GM21717 (cell line): ENCODE results near the gene ROBO2.

Source experiments
- ATAC-seq: cut with Tn5 transposase; IDR thresholded peaks from one replicate; pipeline ENCODE4 v1.9.1; 2021; ENCODE audit warnings: mild to moderate bottlenecking, moderate library complexity; ENCODE audit not compliant: unreplicated experiment

ROBO2 gene

GRCh38 chr3:77539677-77540076 is 499.8 kb downstream of the ROBO2 start:
- ATAC-seq = no peak

DNA sequence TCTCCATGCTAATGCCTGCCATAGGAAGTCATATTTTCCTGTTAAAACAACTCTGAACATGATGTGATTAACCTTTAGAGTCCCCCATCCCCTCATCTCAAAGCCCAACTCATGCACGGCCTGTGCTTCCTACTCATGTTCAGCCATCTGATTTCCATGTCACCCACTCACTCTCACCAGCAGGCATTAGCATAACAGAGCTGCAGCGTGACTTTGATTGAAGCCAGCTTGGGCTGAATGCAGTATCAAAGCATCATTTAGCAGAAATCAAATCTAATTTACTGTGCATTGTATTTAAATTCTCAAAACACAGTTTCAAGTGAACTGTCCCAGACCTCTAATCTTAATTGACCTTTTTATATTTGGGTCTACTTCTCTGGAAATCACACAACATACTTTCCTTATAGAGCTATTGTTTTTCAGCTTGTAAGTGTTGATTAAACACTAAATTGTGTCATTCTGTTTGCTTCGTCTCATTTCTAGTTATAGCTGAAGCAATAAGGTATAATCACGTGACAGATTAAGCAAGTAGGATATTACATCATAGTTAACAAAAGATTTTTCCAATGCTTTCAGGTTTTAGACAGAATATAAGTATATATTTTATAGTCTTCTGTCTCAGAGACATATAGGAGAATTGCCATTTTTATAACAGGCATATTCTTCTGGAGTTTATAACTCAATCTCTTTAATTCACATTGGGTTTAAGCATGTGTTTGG is 501.5 kb downstream of the ROBO2 start:
- ATAC-seq = no peak

DNA sequence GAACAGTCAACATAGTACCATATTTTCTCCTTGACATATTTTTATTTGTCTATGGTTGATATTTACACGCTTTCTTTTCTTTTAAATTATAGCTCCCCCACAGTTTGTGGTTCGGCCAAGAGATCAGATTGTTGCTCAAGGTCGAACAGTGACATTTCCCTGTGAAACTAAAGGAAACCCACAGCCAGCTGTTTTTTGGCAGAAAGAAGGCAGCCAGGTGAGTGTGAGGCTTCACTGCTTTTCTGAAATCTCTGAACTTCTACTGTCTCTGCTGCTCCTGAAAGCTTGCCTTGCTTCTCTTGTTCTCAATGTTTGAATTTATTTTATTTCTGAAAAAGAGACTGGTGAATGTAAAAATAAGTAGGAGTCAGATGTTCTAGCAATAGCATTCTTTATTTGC is 506.3 kb downstream of the ROBO2 start:
- ATAC-seq = no peak

DNA sequence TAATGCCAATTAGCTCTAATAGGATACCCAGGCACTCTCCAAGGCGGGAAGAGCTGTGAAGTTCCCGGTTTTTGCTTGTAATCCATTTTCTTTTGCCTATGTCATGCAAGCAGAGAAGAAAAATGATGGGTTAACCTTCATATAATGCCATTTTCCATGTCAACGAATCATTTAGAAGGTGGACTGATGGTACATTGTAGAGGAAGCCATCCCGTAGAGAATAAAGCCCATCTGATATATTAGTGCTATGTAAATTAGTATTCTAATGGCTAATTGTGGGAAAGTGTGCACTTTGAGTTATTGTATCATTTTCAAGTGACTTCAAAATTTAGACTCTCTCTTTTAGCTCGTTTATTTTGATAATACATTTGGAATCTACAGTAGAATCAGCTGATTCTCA is 509.1 kb downstream of the ROBO2 start:
- ATAC-seq = no peak

DNA sequence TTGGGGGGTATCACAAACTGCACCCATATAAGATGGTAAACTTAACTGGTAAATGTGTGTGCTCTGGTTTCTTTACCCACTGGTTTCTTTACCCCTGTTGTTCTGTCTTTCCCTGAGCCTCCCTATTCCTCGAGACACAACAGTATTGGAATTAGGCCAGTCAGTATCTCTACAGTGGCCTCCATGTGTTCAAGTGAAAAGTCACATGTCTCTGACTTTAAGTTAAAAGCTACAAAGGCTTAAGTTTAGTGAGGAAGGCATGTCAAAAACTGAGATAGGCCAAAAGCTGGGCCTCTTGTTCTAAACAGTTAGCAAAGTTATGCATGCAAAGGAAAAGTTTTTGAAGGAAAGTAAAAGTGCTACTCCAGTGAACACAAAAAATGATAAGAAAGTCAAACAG is 513.3 kb downstream of the ROBO2 start:
- no peak for ATAC-seq

DNA sequence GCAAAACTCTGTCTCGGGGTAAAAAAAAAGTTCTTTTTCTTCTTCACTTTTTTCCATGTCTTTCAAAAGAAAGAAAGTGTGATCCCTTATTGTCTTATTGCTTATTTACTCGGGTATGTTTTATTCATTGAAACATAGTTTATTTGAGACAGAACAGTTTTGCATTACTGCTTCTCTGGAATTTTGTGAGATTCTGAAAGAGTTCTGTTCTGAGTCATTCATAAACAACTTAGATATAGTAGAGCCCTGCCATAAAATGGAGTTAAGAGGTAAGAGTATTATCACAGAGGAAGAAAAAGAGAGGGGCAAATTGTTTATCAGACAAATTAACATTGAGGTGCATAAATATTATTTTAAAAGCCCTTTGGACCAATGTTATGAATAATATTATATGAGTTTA is 522.2 kb downstream of the ROBO2 start:
- no peak for ATAC-seq

DNA sequence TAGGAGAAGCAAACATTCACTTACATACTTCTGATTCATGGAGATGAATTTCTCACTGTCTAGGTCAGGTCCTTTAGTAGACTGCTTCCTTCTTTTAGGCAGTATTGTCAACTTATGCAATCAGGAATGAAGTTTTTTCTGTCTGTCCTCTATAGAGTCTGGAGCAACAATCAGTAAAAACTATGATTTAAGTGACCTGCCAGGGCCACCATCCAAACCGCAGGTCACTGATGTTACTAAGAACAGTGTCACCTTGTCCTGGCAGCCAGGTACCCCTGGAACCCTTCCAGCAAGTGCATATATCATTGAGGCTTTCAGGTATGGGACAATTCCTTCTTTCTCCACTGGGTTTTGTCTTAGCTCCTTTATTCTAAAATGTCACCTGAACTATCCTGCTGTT is 523.1 kb downstream of the ROBO2 start:
- ATAC-seq = no peak

GRCh38 chr3:77566055-77566454 is 526.2 kb downstream of the ROBO2 start:
- ATAC-seq = no peak

DNA sequence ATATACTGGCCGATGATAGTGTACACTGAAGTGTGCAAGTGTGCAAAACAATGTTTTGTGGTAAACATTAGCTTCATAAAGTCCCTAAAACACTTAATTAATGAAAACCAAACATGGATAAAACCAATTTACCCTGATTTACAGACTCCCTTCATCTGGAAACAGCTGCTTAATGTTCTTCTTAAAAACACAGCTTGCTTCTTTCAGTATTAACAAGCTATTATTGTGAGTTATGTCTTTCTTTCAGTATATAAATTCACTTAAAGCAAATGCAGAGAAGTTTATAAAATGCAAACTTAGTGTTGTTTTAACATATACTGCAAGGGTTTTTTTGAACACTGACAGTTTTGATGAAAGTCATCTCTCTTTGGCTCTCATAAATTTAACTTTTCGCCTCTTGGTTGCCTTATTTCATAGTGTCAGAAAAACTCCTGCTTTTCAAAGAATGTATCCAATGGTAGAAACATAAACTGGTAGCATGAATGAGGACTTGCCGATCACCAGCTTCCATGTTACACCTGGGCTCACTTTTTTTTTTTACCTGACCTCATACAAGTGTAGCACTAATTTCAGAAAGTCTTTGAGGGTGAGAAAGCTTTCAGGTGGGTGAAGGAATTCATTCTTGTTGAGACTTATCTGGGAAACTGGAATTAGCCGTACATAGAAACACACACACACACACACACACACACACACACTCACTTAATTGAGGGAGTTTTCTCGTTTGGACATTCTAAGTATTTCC is 532.2 kb downstream of the ROBO2 start:
- no peak for ATAC-seq

DNA sequence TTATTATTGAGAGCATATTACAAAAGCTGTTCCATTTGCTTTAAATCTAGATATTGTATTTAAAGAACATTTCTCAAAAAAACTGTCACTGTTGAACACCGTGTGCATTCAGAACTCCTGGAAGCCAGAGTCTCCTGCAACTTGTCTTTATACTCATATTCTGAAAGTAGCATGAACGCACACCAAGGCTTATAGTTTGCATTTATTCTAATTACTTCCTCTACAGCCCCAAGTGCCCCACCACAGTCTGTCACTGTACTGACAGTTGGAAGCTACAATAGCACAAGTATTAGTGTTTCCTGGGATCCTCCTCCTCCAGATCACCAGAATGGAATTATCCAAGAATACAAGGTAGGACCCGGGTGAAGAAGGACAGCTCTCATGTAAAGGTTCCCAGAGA is 537.4 kb downstream of the ROBO2 start:
- no peak for ATAC-seq

DNA sequence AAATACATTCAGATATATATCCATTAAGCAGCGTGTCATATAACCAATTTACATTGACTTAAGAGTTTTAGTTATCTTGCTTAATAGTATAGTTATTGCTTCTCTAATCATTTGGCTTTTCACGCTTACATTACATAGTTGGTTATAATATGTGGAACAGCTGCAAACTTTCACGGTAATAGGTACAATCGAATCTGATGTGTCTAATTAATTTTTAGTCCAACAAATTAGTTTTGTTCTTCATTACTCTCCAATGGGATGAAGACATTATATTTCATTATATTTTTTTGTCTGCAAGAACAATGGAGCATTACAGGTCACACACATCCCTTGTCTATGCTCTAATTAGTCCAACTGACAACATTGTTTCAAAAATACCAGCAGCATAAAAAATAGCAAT is 546.3 kb downstream of the ROBO2 start:
- ATAC-seq = no peak

- no peak for ATAC-seq
These were observed 549.0 kb downstream of the ROBO2 start for GRCh38 chr3:77588863-77589262.

GRCh38 chr3:77590191-77590590 is 550.3 kb downstream of the ROBO2 start:
- ATAC-seq = no peak

GRCh38 chr3:77595371-77595870 is 555.5 kb downstream of the ROBO2 start:
- ATAC-seq = no peak

DNA sequence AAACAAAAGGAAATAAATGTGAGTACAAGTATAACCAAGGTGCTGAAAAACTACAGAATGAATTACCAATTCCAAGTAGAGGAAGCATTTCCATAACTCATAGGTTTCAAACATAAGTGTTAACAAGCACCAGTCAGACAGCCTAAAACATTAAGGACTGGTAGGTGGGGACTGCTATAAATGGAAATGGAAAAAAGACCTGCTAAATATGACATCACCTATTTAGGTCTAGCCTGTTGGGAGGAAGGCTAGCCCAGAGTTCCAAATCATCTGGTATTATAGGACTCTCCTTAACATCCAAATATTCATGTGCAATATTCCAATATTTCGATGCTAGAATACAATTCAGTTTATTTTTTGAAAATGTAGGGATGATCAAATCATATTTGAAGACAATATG is 560.0 kb downstream of the ROBO2 start:
- ATAC-seq = no peak

DNA sequence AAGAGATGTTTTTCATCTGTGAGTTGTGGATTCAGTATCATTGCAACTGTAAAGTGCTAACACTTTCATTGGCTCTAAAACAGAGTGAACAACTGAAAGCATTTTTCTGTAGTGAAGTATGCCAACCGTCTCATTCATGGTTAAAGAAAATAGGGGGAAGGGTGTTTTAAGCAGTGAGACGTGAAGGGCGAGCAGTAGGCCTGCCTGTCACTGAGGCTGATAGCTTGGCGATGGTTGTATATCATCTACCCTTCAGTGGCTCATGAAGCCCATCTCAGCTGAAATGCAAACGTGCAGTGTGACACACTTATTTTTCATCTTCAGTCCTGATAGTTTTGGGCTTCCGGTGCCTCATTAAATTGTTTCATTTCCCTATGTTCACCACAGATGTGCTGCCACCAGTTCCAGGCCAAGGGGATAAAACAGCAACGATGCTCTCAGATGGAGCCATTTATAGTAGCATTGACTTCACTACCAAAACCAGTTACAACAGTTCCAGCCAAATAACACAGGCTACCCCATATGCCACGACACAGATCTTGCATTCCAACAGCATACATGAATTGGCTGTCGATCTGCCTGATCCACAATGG is 562.0 kb downstream of the ROBO2 start:
- ATAC-seq = no peak

- ATAC-seq = no peak
These were observed 562.8 kb downstream of the ROBO2 start for GRCh38 chr3:77602722-77603121.

- ATAC-seq = no peak
These were observed 565.4 kb downstream of the ROBO2 start for GRCh38 chr3:77605308-77605707.

- no peak for ATAC-seq
These were observed 566.0 kb downstream of the ROBO2 start for GRCh38 chr3:77605865-77606264.

DNA sequence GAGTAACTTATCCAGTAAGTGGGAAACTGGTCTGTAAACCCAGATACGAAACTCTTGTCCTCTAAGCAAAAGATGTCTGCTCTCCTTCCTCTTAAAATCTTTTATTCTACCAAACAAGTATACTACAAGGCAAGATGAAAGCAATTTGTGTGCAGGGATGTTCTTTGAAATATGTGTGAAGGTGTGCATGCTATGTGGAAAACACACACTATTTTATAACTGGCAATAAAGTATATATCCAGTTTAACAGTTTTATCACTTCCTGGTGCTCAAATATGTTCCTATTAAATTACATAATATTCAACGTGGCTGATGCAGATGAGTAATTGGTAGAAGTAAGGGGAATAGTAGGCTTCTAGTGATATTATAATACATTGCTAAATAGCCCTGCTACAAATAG is 566.5 kb downstream of the ROBO2 start:
- ATAC-seq = no peak

DNA sequence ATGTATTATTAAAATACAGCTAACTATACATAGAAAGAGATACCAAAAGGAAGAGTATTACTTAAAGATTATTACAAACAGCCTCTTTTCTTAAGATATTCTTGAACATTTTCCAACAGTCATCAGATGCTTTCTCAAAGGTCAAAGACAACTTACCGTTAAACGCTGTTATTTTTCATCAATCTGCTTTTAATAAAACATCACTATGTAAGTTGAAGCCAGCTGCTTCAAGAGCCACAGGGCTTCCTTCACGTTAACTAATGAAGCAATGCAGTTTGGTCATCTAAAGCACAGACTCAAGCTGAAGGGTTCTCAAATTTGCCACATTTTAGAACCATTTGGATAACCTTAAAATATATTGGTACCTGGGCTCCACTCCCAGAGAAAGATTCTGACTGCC is 578.8 kb downstream of the ROBO2 start:
- ATAC-seq = no peak

GRCh38 chr3:77620009-77620408 is 580.1 kb downstream of the ROBO2 start:
- no peak for ATAC-seq
